CD14-positive monocyte (primary cell): Measurements from ENCODE around the gene LSM10. TPM values are rescaled to one million over a fixed set of nuclear protein-coding genes. Genes with fewer than 3 reads are reported as not detected.
A peak's percentile ranks its signal among the peaks of the same experiment; 100 is the strongest.

Source experiments
- DNase-seq, 3 donors: peaks; one replicate each; pipeline ENCODE4 v3.0.0-alpha.2; 2011 to 2022
- H2AFZ ChIP-seq: 2 replicates; pipeline ENCODE4 v1.6.0; 2012; ENCODE audit warnings: mild to moderate bottlenecking, low read depth, low read length, inconsistent platforms; ENCODE audit not compliant: insufficient read depth, poor library complexity, severe bottlenecking
- H3K27ac ChIP-seq, 2 donors: 1 replicate in 1 of 2; 2 replicates in 1 of 2; pipeline ENCODE4 v1.5.1; 2012 to 2013; ENCODE audit warnings: low read length in 2 of 2, control low read depth in 1 of 2, inconsistent platforms in 1 of 2, low read depth in 1 of 2, mild to moderate bottlenecking in 1 of 2
- H3K27me3 ChIP-seq, 2 donors: one replicate each; pipeline versions ENCODE4 v1.6.0 to v1.6.1; 2011 to 2013; ENCODE audit warnings: low read length in 2 of 2; ENCODE audit not compliant: control insufficient read depth in 2 of 2, insufficient read depth in 2 of 2
- H3K36me3 ChIP-seq, 2 donors: replicated peaks in 1 of 2; 1 replicate in 1 of 2; 2 replicates in 1 of 2; pipeline versions ENCODE4 v1.5.1 to v1.6.1; 2012 to 2013; ENCODE audit warnings: low read length in 2 of 2, control low read depth in 1 of 2, inconsistent platforms in 1 of 2, mild to moderate bottlenecking in 1 of 2; ENCODE audit not compliant: insufficient read depth in 2 of 2, control insufficient read depth in 1 of 2
- H3K4me1 ChIP-seq, 2 donors: 1 replicate in 1 of 2; 2 replicates in 1 of 2; pipeline versions ENCODE4 v1.5.1 to v1.6.1; 2012 to 2013; ENCODE audit warnings: low read length in 2 of 2, control low read depth in 1 of 2, inconsistent platforms in 1 of 2, mild to moderate bottlenecking in 1 of 2, moderate library complexity in 1 of 2; ENCODE audit not compliant: insufficient read depth in 2 of 2, control insufficient read depth in 1 of 2
- H3K4me2 ChIP-seq: replicated peaks from 2 replicates; pipeline ENCODE3; 2012; ENCODE audit warnings: low read length, moderate library complexity, mild to moderate bottlenecking; ENCODE audit not compliant: poor library complexity, severe bottlenecking; ENCODE audit errors: extremely low read depth
- H3K4me3 ChIP-seq, 3 experiments: fragments of 200-600 bp in 1 of 3; sonication (generic) in 1 of 3; replicated peaks in 1 of 3; 1 replicate in 2 of 3; 2 replicates in 1 of 3; pipeline ENCODE4 v1.5.1; 2011 to 2013; ENCODE audit warnings: low read length in 3 of 3, mild to moderate bottlenecking in 3 of 3, control low read depth in 2 of 3, low read depth in 2 of 3, inconsistent platforms in 1 of 3, moderate library complexity in 1 of 3
- H3K79me2 ChIP-seq: 2 replicates; pipeline ENCODE4 v1.6.0; 2012; ENCODE audit warnings: mild to moderate bottlenecking, control low read depth, inconsistent platforms, low read length, moderate library complexity; ENCODE audit not compliant: insufficient read depth
- H3K9ac ChIP-seq: 2 replicates; pipeline ENCODE4 v1.6.0; 2017; ENCODE audit warnings: low read length, mild to moderate bottlenecking; ENCODE audit not compliant: insufficient read depth, poor library complexity, severe bottlenecking
- H3K9me3 ChIP-seq, 2 donors: replicated peaks in 1 of 2; 1 replicate in 1 of 2; 2 replicates in 1 of 2; pipeline versions ENCODE4 v1.5.1 to v1.6.1; 2012 to 2013; ENCODE audit warnings: low read length in 2 of 2, control low read depth in 1 of 2; ENCODE audit not compliant: control insufficient read depth in 1 of 2, insufficient read depth in 1 of 2
- H4K20me1 ChIP-seq: 2 replicates; pipeline ENCODE4 v1.6.0; 2012; ENCODE audit warnings: mild to moderate bottlenecking, low read length, control low read depth, moderate library complexity; ENCODE audit not compliant: insufficient read depth
- H3K27ac Mint-ChIP-seq, 7 donors: one replicate each; pipeline ENCODE4 v1.8.0; 2020; ENCODE audit warnings: mild to moderate bottlenecking in 7 of 7, mixed read lengths in 7 of 7, moderate library complexity in 6 of 7, inconsistent platforms in 2 of 7
- H3K27me3 Mint-ChIP-seq, 3 donors: one replicate each; pipeline ENCODE4 v1.8.0; 2021 to 2022; ENCODE audit warnings: low read depth in 3 of 3, mild to moderate bottlenecking in 3 of 3, mixed read lengths in 3 of 3, moderate library complexity in 3 of 3, inconsistent platforms in 1 of 3
- H3K36me3 Mint-ChIP-seq, 2 donors: one replicate each; pipeline ENCODE4 v1.8.0; 2020; ENCODE audit warnings: mixed read lengths in 2 of 2, inconsistent platforms in 1 of 2, mild to moderate bottlenecking in 1 of 2
- H3K4me1 Mint-ChIP-seq: one replicate; pipeline ENCODE4 v1.8.0; 2020; ENCODE audit warnings: mild to moderate bottlenecking, mixed read lengths
- H3K4me3 Mint-ChIP-seq, 2 donors: one replicate each; pipeline ENCODE4 v1.8.0; 2020; ENCODE audit warnings: mild to moderate bottlenecking in 2 of 2, mixed read lengths in 2 of 2, moderate library complexity in 1 of 2
- H3K9me3 Mint-ChIP-seq, 7 donors: one replicate each; pipeline ENCODE4 v1.8.0; 2020 to 2022; ENCODE audit warnings: mixed read lengths in 7 of 7, mild to moderate bottlenecking in 6 of 7, moderate library complexity in 6 of 7, inconsistent platforms in 2 of 7
- CTCF ChIP-seq: fragments of 200-600 bp; IDR thresholded peaks from one replicate; pipeline ENCODE4 v1.8.0; 2022; ENCODE audit warnings: antibody characterized with exemption, mild to moderate bottlenecking
- WGBS: methylation state at CpG from one replicate; pipeline ENCODE4 v1.1.5; 2013; ENCODE audit warnings: missing lambda C conversion rate; ENCODE audit not compliant: insufficient coverage; 5-methylcytosine and 5-hydroxymethylcytosine counted together
- intact Hi-C, 2 donors: fragments of 100-400 bp; cut with micrococcal nuclease; formaldehyde crosslinking; loops; one replicate each; pipeline versions ENCODE4 v1.15.0 to v1.15.1; 2023
- polyA plus RNA-seq, 3 donors: library from polyadenylated mRNA; depleted of rRNA in 1 of 3; unstranded in 2 of 3; stranded (reverse) in 1 of 3; fragments of 300-500 nt in 2 of 3; fragments of >200 nt in 1 of 3; fragmentation: Illumina TruSeq in 2 of 3; gene quantifications; 1 replicate in 2 of 3; 2 replicates in 1 of 3; pipeline ENCODE4 v1.2.3, GENCODE V29; 2012 to 2021

LSM10 gene
- polyA plus RNA-seq, 3 donors: 91.4 to 234 (median 224) TPM

- 100% methylated on average over 1 of the region's 9 CpGs for WGBS
- Mint-ChIP-seq H3K4me1 (peaks cover 69% of the 10 kb centered on the region), H3K4me3 (no peak overlapping the region), H3K9me3 (peaks cover 0 to 3% (median 0%) of the 10 kb centered on the region in 7 donors), H3K27me3 (peaks cover 0 to 6% (median 0%) of the 10 kb centered on the region in 3 donors), H3K27ac (peak overlapping the region in 1 of 7 donors; percentile 16), H3K36me3 (peaks cover 41 to 52% of the 10 kb centered on the region in 2 donors)
- no peak overlapping the region for H3K4me2 ChIP-seq
- no peak overlapping the region for H3K27ac ChIP-seq
- peaks cover 47% of the 10 kb centered on the region for H4K20me1 ChIP-seq
- no peak for DNase-seq
- no peaks in the 10 kb centered on the region for H3K27me3 ChIP-seq
- no peak overlapping the region for H3K4me3 ChIP-seq
- H3K9ac ChIP-seq: no peak overlapping the region
- TF ChIP-seq CTCF: no peak
- peaks cover 82% of the 10 kb centered on the region for H3K79me2 ChIP-seq
- peaks cover 0 to 17% of the 10 kb centered on the region in 2 donors for H3K36me3 ChIP-seq
- intact Hi-C loops: no loop called here
- peaks cover 42 to 57% of the 10 kb centered on the region in 2 donors for H3K4me1 ChIP-seq
- H3K9me3 ChIP-seq: no peaks in the 10 kb centered on the region
- H2AFZ ChIP-seq: no peak overlapping the region
Observed at GRCh38 chr1:36382231-36382630, 15.5 kb downstream of the LSM10 start.

GRCh38 chr1:36381405-36381804, 16.3 kb downstream of the LSM10 start:
- Mint-ChIP-seq H3K36me3 (peaks cover 42 to 54% of the 10 kb centered on the region in 2 donors), H3K4me3 (no peak overlapping the region)

More at GRCh38 chr1:36381405-36381804, 16.3 kb downstream of the LSM10 start:
- intact Hi-C loops: no loop called here
- no peak overlapping the region for H2AFZ ChIP-seq
- WGBS: 100% methylated on average over 1 of the region's 5 CpGs
- peaks cover 47% of the 10 kb centered on the region for H4K20me1 ChIP-seq
- no peak overlapping the region for H3K9ac ChIP-seq
- no peaks in the 10 kb centered on the region for H3K9me3 ChIP-seq
- H3K27me3 ChIP-seq: no peaks in the 10 kb centered on the region
- peaks cover 0 to 17% of the 10 kb centered on the region in 2 donors for H3K36me3 ChIP-seq
- H3K79me2 ChIP-seq: peaks cover 90% of the 10 kb centered on the region
- Mint-ChIP-seq H3K9me3 (peaks cover 0 to 3% (median 0%) of the 10 kb centered on the region in 7 donors), H3K4me1 (peaks cover 64% of the 10 kb centered on the region), H3K27ac (peak overlapping the region in 2 of 7 donors; percentile 18 to 63), H3K27me3 (peaks cover 0 to 6% (median 0%) of the 10 kb centered on the region in 3 donors)
- no peak for DNase-seq
- H3K4me2 ChIP-seq: no peak overlapping the region
- TF ChIP-seq CTCF: no peak
- peaks cover 36 to 53% of the 10 kb centered on the region in 2 donors for H3K4me1 ChIP-seq
- no peak overlapping the region for H3K27ac ChIP-seq
- H3K4me3 ChIP-seq: no peak overlapping the region
